ENCODE measurements around the gene SDE2. TPM values are rescaled to one million over a fixed set of nuclear protein-coding genes. Genes with fewer than 3 reads are reported as not detected.
A peak's percentile ranks its signal among the peaks of the same experiment; 100 is the strongest.

Gene SDE2
- total and polyA plus RNA-seq, 8 donors: 4.0 to 40.2 (median 8.2) TPM

DNA sequence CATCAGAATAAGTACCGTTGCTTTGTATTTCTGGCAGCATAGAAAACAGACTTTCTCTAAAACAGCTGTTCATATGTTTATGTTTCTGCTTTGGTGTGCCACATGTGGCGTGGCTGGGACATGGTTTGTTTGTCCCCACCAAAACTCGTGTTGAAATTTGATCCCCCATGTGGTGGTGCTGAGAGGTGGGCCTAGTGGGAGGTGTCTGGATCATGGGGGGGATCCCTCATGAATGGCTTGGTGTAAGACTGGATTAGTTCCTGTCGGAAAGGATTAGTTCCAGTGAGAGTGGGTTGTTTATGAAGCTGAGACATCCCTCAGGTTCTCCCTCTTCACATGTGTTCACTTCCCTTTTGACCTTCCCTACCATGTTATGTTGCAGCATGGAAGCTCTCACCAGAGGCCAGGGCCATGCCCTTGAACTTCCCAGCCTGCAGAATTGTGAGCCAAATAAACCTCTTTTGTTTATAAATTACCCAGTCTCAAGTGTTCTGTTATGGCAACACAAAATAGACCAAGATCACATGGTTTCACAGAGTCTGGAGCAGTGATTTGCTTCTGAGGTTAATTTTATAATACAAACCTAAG is 45.5 kb upstream of the SDE2 start:
- WGBS, 5 donors: 64 to 76% (median 69%) methylated on average over 4 of the region's 4 CpGs
- no peak overlapping the region for H3K4me3 ChIP-seq
- intact Hi-C loops (cut with DNase I; ENCODE audit: low total_unique reads): no loop called here
- H3K4me1 ChIP-seq: peaks cover 0 to 11% (median 4%) of the 10 kb centered on the region in 4 donors
- no peaks in the 10 kb centered on the region for H3K36me3 ChIP-seq
- peak overlapping the region in 1 of 5 donors; percentile 17 for H3K27ac ChIP-seq
- no peaks in the 10 kb centered on the region for H3K9me3 ChIP-seq
- H3K27me3 ChIP-seq: no peaks in the 10 kb centered on the region
- no peak for TF ChIP-seq EP300 (IDR thresholded peaks at IDR 0.05)
- TF ChIP-seq, protein P1, sequence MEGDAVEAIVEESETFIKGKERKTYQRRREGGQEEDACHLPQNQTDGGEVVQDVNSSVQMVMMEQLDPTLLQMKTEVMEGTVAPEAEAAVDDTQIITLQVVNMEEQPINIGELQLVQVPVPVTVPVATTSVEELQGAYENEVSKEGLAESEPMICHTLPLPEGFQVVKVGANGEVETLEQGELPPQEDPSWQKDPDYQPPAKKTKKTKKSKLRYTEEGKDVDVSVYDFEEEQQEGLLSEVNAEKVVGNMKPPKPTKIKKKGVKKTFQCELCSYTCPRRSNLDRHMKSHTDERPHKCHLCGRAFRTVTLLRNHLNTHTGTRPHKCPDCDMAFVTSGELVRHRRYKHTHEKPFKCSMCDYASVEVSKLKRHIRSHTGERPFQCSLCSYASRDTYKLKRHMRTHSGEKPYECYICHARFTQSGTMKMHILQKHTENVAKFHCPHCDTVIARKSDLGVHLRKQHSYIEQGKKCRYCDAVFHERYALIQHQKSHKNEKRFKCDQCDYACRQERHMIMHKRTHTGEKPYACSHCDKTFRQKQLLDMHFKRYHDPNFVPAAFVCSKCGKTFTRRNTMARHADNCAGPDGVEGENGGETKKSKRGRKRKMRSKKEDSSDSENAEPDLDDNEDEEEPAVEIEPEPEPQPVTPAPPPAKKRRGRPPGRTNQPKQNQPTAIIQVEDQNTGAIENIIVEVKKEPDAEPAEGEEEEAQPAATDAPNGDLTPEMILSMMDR (IDR thresholded peaks at IDR 0.05): no peak
- TF ChIP-seq POLR2A (IDR thresholded peaks at IDR 0.05): no peak
- TF ChIP-seq POLR2AphosphoS5 (IDR thresholded peaks at IDR 0.05): no peak
- DNase-seq: no peak

DNA sequence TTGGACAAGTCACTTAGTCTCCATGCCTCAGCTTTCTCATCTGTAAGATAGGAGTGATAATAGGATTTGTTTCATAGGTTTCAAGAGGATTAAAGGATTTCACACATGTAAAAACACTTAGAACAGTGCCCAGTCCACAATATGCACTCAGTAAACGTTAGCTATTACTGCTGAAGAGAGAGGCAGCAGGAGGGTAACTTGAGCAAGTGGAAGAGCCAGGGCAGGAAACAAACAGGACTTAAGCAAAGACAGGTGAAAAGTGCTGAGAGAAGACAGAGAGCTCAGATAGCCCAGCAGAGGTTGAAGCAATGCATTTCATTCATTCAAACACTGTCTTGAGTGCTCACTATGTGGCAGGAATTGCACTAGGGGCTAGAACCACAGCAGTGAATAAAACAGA is 42.3 kb upstream of the SDE2 start:
- Histone ChIP-seq H3K36me3 (no peaks in the 10 kb centered on the region), H3K27me3 (no peaks in the 10 kb centered on the region), H3K4me3 (no peak overlapping the region), H3K9me3 (no peaks in the 10 kb centered on the region), H3K27ac (no peak overlapping the region), H3K4me1 (no peaks in the 10 kb centered on the region)
- DNase-seq: no peak
- WGBS, 5 donors: 21 to 42% (median 26%) methylated on average over 1 of the region's 1 CpG
- intact Hi-C loops (cut with DNase I; ENCODE audit: low total_unique reads): no loop called here
- TF ChIP-seq POLR2A (IDR thresholded peaks at IDR 0.05): no peak
- TF ChIP-seq, protein P1 (IDR thresholded peaks at IDR 0.05): no peak
- TF ChIP-seq POLR2AphosphoS5 (IDR thresholded peaks at IDR 0.05): no peak
- no peak for TF ChIP-seq EP300 (IDR thresholded peaks at IDR 0.05)

DNA sequence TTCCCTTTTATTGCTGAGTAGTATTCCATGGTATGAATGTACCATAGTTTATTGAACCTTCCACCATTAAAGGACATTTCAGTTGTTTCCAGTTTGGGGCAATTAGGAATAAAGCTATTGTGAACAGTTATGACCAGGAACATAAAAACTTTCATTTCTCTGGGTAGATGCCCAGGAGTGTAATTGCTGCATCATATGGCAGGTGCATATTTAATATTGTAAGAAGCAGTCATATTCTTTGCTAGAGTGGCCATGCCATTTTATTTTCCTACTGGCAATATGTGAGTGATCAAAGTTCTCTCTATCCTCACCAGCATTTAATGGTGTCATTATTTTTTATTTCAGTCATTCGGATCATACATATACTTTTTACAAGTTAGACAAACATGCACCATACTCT is 39.5 kb upstream of the SDE2 start:
- Histone ChIP-seq H3K27me3 (no peaks in the 10 kb centered on the region), H3K27ac (no peak overlapping the region), H3K9me3 (no peaks in the 10 kb centered on the region), H3K4me3 (no peak overlapping the region), H3K4me1 (peaks cover 0 to 6% (median 2%) of the 10 kb centered on the region in 4 donors), H3K36me3 (no peaks in the 10 kb centered on the region)
- intact Hi-C loops (cut with DNase I; ENCODE audit: low total_unique reads): no loop called here
- 71 to 100% (median 96%) methylated on average over 1 of the region's 1 CpG for WGBS, 5 donors
- TF ChIP-seq, protein P1 (IDR thresholded peaks at IDR 0.05): no peak
- TF ChIP-seq POLR2A (IDR thresholded peaks at IDR 0.05) (no peak), EP300 (IDR thresholded peaks at IDR 0.05) (no peak), POLR2AphosphoS5 (IDR thresholded peaks at IDR 0.05) (no peak)
- no peak for DNase-seq

DNA sequence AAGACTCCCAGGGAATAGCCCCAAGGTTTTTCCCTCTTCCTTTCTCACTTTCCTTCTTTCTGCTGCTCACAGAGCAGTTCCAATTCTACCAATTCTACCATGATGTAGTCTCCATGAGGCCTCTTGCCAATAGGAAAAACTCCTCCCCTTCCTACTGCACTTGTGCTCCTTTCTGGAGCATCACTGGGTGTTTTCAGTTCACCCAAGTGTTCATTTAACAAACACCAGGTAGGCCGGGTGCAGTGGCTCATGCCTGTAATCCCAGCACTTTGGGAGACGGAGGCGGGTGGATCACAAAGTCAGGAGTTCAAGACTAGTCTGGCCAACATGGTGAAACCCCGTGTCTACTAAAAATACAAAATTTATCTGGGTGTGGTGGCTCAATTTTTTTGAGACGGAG is 36.8 kb upstream of the SDE2 start:
- intact Hi-C loops (cut with DNase I; ENCODE audit: low total_unique reads): no loop called here
- no peaks in the 10 kb centered on the region for H3K36me3 ChIP-seq
- peaks cover 0 to 6% (median 2%) of the 10 kb centered on the region in 4 donors for H3K4me1 ChIP-seq
- H3K4me3 ChIP-seq: no peak overlapping the region
- peak overlapping the region in 2 of 5 donors; percentile 61 to 77 for H3K27ac ChIP-seq
- no peak for TF ChIP-seq POLR2A (IDR thresholded peaks at IDR 0.05)
- TF ChIP-seq, protein P1 (IDR thresholded peaks at IDR 0.05): no peak
- no peak for TF ChIP-seq POLR2AphosphoS5 (IDR thresholded peaks at IDR 0.05)
- no peak for TF ChIP-seq EP300 (IDR thresholded peaks at IDR 0.05)
- no peaks in the 10 kb centered on the region for H3K27me3 ChIP-seq
- H3K9me3 ChIP-seq: no peaks in the 10 kb centered on the region
- DNase-seq: no peak
- 94 to 100% (median 95%) methylated on average over 5 of the region's 5 CpGs for WGBS, 5 donors
